Measurements from ENCODE around the gene AHNAK.

- no peak for TF ChIP-seq CREB5 (CRISPR knock-in tag; IDR thresholded peaks at IDR 0.05; ENCODE audit: low read depth)
- TF ChIP-seq CSDC2 (CRISPR knock-in tag; IDR thresholded peaks at IDR 0.05) = no peak
- TF ChIP-seq POU6F1 (CRISPR knock-in tag; IDR thresholded peaks at IDR 0.05; ENCODE audit: borderline replicate concordance, low read depth) = no peak
- TF ChIP-seq ZFP3 (CRISPR knock-in tag; IDR thresholded peaks at IDR 0.05) = no peak
- no peak for TF ChIP-seq RARB (CRISPR knock-in tag; IDR thresholded peaks at IDR 0.05)
- no peak for TF ChIP-seq ZNF8 (CRISPR knock-in tag; IDR thresholded peaks at IDR 0.05)
These were observed 45.7 kb upstream of the AHNAK start for GRCh38 chr11:62592146-62592815.

Measured in SK-N-SH treated with all-trans-retinoic acid at 6 μM for 48 hours (cell line).